Activated CD4-positive, alpha-beta T cell treated with anti-CD3 and anti-CD28 coated beads for 36 hours (primary cell): ENCODE results near the gene ELAPOR1. TPM values are rescaled to one million over a fixed set of nuclear protein-coding genes. Genes with fewer than 3 reads are reported as not detected.

Experiments used
- ATAC-seq: fragments of 200-7000 bp; cut with Tn5 transposase; one replicate; pipeline ENCODE4 v1.10.0; 2021; ENCODE audit warnings: mild to moderate bottlenecking, moderate library complexity
- CTCF ChIA-PET: fragments of 350-600 bp; sonication (Branson Sonifier 250); formaldehyde crosslinking; loops from one replicate; lab custom pipeline; 2021; ENCODE audit warnings: antibody characterized with exemption; lab: Charles Lee
- POLR2A ChIA-PET: fragments of 350-600 bp; sonication (Branson Sonifier 250); formaldehyde crosslinking; loops from one replicate; lab custom pipeline; 2021; ENCODE audit warnings: antibody characterized with exemption, inconsistent platforms; lab: Charles Lee
- DNase-seq: peaks from one replicate; pipeline ENCODE4 v3.0.0-alpha.2; 2020
- H3K27ac Mint-ChIP-seq: one replicate; pipeline ENCODE4 v1.8.0; 2021; ENCODE audit warnings: mixed read lengths
- H3K27me3 Mint-ChIP-seq: one replicate; pipeline ENCODE4 v1.8.0; 2021; ENCODE audit warnings: mixed read lengths
- H3K36me3 Mint-ChIP-seq: one replicate; pipeline ENCODE4 v1.8.0; 2021; ENCODE audit warnings: low read depth, mixed read lengths
- H3K4me1 Mint-ChIP-seq: one replicate; pipeline ENCODE4 v1.8.0; 2021; ENCODE audit warnings: mixed read lengths
- H3K4me3 Mint-ChIP-seq: one replicate; pipeline ENCODE4 v1.8.0; 2021; ENCODE audit warnings: mild to moderate bottlenecking, moderate library complexity, mixed read lengths
- H3K9me3 Mint-ChIP-seq: one replicate; pipeline ENCODE4 v1.8.0; 2021; ENCODE audit warnings: low read depth, mixed read lengths
- intact Hi-C, 2 experiments: fragments of 100-400 bp; cut with DNase I in 1 of 2; cut with micrococcal nuclease in 1 of 2; formaldehyde crosslinking; loops; one replicate each; pipeline versions ENCODE4 v1.14.2 to v1.15.1; 2022 to 2024; cut with DNase I, micrococcal nuclease
- total RNA-seq, 2 experiments: library from RNA; stranded (reverse); gene quantifications; one replicate each; pipeline ENCODE4 v1.2.3, GENCODE V29; 2021

ELAPOR1 gene, protein sequence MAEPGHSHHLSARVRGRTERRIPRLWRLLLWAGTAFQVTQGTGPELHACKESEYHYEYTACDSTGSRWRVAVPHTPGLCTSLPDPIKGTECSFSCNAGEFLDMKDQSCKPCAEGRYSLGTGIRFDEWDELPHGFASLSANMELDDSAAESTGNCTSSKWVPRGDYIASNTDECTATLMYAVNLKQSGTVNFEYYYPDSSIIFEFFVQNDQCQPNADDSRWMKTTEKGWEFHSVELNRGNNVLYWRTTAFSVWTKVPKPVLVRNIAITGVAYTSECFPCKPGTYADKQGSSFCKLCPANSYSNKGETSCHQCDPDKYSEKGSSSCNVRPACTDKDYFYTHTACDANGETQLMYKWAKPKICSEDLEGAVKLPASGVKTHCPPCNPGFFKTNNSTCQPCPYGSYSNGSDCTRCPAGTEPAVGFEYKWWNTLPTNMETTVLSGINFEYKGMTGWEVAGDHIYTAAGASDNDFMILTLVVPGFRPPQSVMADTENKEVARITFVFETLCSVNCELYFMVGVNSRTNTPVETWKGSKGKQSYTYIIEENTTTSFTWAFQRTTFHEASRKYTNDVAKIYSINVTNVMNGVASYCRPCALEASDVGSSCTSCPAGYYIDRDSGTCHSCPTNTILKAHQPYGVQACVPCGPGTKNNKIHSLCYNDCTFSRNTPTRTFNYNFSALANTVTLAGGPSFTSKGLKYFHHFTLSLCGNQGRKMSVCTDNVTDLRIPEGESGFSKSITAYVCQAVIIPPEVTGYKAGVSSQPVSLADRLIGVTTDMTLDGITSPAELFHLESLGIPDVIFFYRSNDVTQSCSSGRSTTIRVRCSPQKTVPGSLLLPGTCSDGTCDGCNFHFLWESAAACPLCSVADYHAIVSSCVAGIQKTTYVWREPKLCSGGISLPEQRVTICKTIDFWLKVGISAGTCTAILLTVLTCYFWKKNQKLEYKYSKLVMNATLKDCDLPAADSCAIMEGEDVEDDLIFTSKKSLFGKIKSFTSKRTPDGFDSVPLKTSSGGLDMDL
- total RNA-seq: 1 to 10 TPM; 7.1 to 8.7 TPM

DNA sequence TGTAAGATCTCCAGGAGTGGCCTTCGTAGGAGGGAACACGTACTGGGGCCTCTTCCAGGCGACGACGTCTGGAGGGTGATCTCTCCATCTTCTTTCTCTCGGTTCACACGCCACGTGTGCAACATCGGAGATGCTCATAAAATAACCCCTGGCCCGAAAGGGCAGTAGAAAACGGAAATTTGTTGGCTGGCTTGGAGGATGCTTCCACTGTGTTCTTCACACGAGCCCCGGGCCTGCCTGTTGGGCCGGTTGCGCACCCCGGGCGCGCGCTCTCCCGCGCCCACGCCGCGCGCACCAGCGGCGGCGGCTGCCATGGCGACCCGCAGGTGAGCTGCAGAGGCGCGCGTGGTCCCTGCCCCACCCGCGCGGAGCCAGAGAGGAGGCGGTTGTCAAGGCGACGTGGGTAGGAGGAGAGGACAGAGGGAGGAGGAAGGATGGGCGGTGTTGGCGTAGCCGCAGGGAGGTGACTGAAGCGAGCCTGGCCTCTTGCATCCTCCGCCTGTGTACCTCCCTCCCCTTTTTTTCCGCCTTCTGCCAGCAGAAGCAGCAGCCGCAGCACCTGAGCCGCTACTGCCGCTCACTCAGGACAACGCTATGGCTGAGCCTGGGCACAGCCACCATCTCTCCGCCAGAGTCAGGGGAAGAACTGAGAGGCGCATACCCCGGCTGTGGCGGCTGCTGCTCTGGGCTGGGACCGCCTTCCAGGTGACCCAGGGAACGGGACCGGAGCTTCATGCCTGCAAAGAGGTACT lies at the start of gene ELAPOR1:
Gene ELAPOR1 (plus strand): TSS at position 526 of the 752 bp plus-strand sequence. CDS start 69 bp downstream, at position 595.
- H3K9me3 Mint-ChIP-seq: no peaks in the 10 kb centered on the region
- H3K4me3 Mint-ChIP-seq: peak within 1 kb of the TSS; percentile 71
- H3K27ac Mint-ChIP-seq: peak within 1 kb of the TSS; percentile 73
- no peaks in the 10 kb centered on the region for H3K36me3 Mint-ChIP-seq
- peak; percentile 79 for ATAC-seq
- intact Hi-C loops: loop anchor here (1.0 to 5.0 kb wide), 10 partner anchors 21 to 421 kb away; partner anchors contain the start of genes CLCC1 (in 1 of the 2), GPSM2 (in 1 of the 2), PRPF38B (in 1 of the 2) and PSMA5 (in 1 of the 2)
- ChIA-PET CTCF (interaction anchor here (0.6 to 7.1 kb wide), 11 partner anchors 12 to 449 kb away, joined by 3 to 73 read pairs (median 5); partner anchors contain the start of gene SARS1), POLR2A (interaction anchor here (1.4 kb wide), 1 partner anchor 14 kb away, joined by 6 read pairs; no protein-coding TSS in a partner anchor)
- no peaks in the 10 kb centered on the region for H3K27me3 Mint-ChIP-seq
- H3K4me1 Mint-ChIP-seq: peaks cover 41% of the 10 kb centered on the region
- peak; percentile 89 for DNase-seq

DNA sequence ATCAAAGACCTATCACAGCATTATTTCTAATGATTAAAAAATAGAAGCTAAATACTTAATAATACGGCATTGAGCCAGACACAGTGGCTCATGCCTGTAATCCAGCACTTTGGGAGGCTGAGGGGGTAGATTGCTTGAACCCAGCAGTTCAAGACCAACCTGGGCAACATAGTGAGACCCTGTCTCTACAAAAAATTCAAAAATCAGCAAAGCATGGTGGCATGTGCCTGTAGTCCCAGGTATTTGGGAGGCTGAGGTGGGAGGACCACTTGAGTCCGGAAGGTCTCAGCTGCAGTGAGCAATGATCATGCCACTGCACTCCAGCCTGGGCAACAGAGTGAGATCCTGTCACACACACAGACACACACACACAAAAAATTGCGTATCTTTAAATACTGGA lies 48.8 kb upstream of the ELAPOR1 start:
- Mint-ChIP-seq H3K36me3 (peaks cover 9% of the 10 kb centered on the region), H3K27ac (no peak overlapping the region), H3K9me3 (no peaks in the 10 kb centered on the region), H3K27me3 (no peaks in the 10 kb centered on the region), H3K4me3 (no peak overlapping the region), H3K4me1 (no peaks in the 10 kb centered on the region)
- ChIA-PET CTCF (no interaction called here), POLR2A (no interaction called here)
- intact Hi-C loops: no loop called here
- no peak for DNase-seq
- ATAC-seq: no peak

DNA sequence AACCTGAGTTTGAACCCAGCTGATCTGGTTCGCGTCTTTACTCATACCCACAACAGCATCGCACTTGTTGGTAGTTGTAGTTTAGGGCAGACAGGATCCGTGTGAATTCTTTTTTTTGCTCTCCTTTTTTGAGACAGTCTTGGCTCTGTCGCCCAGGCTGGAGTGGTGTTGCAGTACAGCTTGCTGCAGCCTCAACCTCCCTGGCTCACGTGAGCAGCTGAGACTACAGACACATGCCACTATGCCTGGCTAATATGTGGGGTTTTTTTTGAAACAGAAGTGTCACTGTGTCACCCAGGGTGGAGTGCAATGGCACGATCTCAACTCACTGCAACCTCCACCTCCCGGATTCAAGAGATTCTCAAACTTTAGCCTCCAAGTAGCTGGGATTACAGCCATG lies 46.0 kb upstream of the ELAPOR1 start:
- Mint-ChIP-seq H3K36me3 (peaks cover 10% of the 10 kb centered on the region), H3K27me3 (no peaks in the 10 kb centered on the region), H3K4me3 (no peak overlapping the region), H3K27ac (no peak overlapping the region), H3K9me3 (no peaks in the 10 kb centered on the region), H3K4me1 (no peaks in the 10 kb centered on the region)
- ATAC-seq: no peak
- intact Hi-C loops: no loop called here
- DNase-seq: no peak
- CTCF ChIA-PET: interaction anchor here (0.5 to 1.1 kb wide), 2 partner anchors 32 to 128 kb away, joined by 3 to 4 read pairs; no protein-coding TSS in a partner anchor
- POLR2A ChIA-PET: interaction anchor here (0.7 kb wide), 1 partner anchor 33 kb away, joined by 4 read pairs; no protein-coding TSS in a partner anchor

DNA sequence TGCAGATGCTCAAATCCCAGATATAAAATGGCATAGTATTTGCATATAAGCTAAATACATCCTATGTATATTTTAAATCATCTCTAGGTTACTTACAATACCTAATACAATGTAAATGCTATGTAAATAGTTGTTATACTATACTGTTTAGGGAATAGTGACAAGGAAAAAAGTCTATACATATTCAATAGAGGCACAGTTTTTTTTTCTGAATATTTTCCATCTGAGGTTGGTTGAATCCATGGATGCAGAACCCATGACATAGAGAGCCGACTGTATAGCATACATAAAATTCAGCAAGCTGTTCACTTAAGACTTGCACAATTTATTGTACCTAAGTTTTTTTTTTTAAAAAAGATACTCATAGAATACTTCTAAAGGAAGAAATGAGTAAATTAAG lies 44.6 kb upstream of the ELAPOR1 start:
- Mint-ChIP-seq H3K4me3 (no peak overlapping the region), H3K27ac (no peak overlapping the region), H3K27me3 (no peaks in the 10 kb centered on the region), H3K4me1 (peaks cover 3% of the 10 kb centered on the region), H3K9me3 (no peaks in the 10 kb centered on the region), H3K36me3 (peaks cover 16% of the 10 kb centered on the region)
- POLR2A ChIA-PET: no interaction called here
- intact Hi-C loops: no loop called here
- CTCF ChIA-PET: interaction anchor here (1.2 kb wide), 1 partner anchor 43 kb away, joined by 3 read pairs; a partner anchor contains a TSS
- DNase-seq: no peak
- no peak for ATAC-seq

DNA sequence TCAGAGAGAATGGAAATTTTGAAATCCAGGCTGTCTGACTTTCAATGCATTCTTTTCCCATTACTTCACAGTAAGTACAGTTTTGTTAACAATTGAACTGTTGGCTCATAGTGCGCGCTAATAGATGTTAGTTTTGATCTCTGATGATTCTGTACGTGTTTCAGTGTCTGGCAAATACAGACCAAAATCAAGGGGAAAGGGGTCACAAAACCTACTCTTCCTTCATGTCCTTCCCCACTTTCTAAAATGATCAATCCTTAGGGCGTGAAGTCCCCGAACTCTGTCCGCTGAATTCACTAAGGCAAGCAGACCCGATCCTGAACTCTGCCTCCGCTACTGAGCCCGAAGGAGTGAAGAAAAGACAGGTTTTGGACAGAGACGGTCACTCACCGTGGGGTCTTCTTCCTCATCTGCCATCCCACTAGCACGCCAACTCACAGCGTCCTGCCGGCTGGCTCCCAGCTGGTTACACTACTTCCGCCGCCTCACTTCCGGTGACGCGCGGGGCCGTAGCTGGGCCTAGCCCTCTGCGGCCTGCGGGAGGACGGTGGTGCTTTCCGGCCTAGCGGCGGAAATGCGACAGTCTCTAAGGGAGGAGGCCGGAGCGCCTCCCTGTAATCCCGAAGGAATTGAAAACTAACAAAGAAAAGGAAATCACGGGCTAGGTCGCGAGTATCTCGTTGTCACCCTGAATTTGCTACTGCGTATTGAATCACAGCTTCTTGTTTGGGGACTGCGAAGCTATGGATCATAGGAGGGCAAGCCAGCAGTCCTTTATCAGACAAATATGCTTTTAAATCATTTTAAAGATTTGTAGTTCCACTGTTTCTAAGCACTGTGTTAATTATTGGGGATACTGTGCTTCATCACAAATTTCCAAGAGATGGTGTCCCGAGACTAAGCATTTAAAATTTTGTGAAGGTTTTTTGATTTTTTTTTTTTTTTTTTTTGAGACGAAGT lies 38.1 kb upstream of the ELAPOR1 start, which contains the start of gene TAF13:
Gene TAF13 (minus strand): TSS at position 473 of the 960 bp plus-strand sequence. CDS start 56 bp downstream, at position 417.
- ChIA-PET CTCF (interaction anchor here (0.7 to 1.5 kb wide), 12 partner anchors 9 to 328 kb away, joined by 3 to 10 read pairs (median 4); partner anchors contain the start of genes ELAPOR1, TMEM167B and WDR47), POLR2A (interaction anchor here (0.9 to 1.2 kb wide), 4 partner anchors 15 to 34 kb away, joined by 3 to 10 read pairs (median 6); partner anchors contain the start of genes TMEM167B and WDR47)
- peaks cover 10% of the 10 kb centered on the region for H3K4me1 Mint-ChIP-seq
- intact Hi-C loops: loop anchor here (1.0 kb wide), 4 partner anchors 14 to 36 kb away; partner anchors contain the start of genes TMEM167B (in 2 of the 2) and WDR47 (in 1 of the 2)
- peak within 1 kb of the TSS; percentile 94 for H3K27ac Mint-ChIP-seq
- H3K9me3 Mint-ChIP-seq: no peaks in the 10 kb centered on the region
- no peaks in the 10 kb centered on the region for H3K27me3 Mint-ChIP-seq
- H3K4me3 Mint-ChIP-seq: peak within 1 kb of the TSS; percentile 95
- DNase-seq: peak; percentile 93
- ATAC-seq: peak; percentile 99
- peaks cover 6% of the 10 kb centered on the region for H3K36me3 Mint-ChIP-seq

DNA sequence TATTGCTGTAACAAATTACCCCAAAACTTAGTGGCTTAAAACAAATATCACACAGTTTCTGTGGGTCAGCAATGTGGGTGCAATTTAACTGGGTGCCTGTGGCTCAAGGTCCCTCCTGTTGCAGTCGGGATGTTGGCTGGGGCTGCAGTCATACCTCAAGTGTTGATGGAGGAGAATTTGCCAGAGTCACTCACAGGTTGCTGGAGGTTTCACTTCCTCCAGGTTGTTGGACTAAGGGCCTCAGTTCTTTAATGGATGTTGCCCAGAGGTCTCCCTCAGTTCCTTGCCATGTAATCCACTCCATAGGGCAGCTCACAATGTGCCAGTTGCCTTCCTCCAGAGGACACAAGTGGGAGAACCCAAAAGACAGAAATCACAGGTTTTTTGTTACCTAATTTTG lies 35.6 kb upstream of the ELAPOR1 start:
- H3K27ac Mint-ChIP-seq: no peak overlapping the region
- intact Hi-C loops: no loop called here
- H3K9me3 Mint-ChIP-seq: no peaks in the 10 kb centered on the region
- H3K27me3 Mint-ChIP-seq: no peaks in the 10 kb centered on the region
- POLR2A ChIA-PET: interaction anchor here (0.7 kb wide), 1 partner anchor 12 kb away, joined by 3 read pairs; the partner anchor contains the start of gene TMEM167B
- CTCF ChIA-PET: interaction anchor here (1.0 kb wide), 1 partner anchor 8 kb away, joined by 4 read pairs; no protein-coding TSS in a partner anchor
- DNase-seq (no peak), ATAC-seq (no peak)
- no peak overlapping the region for H3K4me3 Mint-ChIP-seq
- peaks cover 10% of the 10 kb centered on the region for H3K4me1 Mint-ChIP-seq
- peaks cover 5% of the 10 kb centered on the region for H3K36me3 Mint-ChIP-seq

DNA sequence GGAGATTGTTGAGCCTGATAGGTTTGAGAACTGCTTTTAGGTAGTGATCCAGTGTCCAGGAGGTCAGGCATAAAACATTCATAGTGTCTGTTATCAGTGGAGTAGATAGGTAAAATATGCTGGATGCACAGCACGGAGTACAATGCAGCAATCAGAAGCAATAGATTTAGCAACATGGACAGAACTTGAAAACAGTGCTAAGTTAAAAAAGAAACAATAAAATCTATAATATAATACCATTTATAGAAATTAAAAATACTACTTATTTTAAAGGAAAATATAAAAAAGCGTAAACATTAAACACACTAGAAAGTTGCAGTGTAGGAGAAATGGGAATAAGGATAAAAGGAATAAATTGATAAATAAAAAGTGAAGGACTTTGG lies 34.7 kb upstream of the ELAPOR1 start:
- ATAC-seq (no peak), DNase-seq (no peak)
- Mint-ChIP-seq H3K36me3 (peaks cover 1% of the 10 kb centered on the region), H3K4me3 (no peak overlapping the region), H3K4me1 (peaks cover 8% of the 10 kb centered on the region), H3K27ac (no peak overlapping the region), H3K9me3 (no peaks in the 10 kb centered on the region), H3K27me3 (no peaks in the 10 kb centered on the region)
- ChIA-PET CTCF (no interaction called here), POLR2A (no interaction called here)
- intact Hi-C loops: no loop called here

DNA sequence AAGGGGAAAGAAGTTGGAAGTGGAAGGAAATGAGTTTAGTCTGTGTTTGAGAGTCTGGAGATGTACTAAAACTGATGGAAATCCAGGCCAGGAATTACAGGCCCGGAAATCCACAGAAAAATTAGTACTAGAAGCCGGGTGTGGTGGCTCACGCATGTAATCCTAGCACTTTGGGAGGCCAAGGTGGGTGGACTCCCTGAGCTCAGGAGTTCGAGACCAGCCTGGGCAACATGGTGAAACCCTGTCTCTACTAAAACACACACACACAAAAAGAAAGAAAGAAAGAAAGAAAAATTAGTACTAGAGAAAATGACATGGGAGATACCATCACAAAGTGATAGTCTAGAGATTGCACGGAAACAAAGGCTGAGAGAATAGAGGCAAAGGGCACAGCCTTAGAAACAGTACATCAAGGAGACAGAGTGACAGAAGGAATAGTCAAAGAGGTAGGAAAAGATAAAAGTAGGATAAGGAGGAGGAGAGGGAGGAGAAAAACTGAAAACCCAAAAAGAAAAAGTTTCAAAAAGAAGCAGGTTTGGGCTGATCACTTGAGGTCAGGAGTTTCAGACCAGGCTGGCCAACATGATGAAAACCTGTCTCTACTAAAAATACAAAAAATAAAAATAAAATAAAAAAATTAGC lies 33.4 kb upstream of the ELAPOR1 start:
- Mint-ChIP-seq H3K4me1 (no peaks in the 10 kb centered on the region), H3K27ac (no peak overlapping the region), H3K27me3 (no peaks in the 10 kb centered on the region), H3K4me3 (no peak overlapping the region), H3K36me3 (no peaks in the 10 kb centered on the region), H3K9me3 (no peaks in the 10 kb centered on the region)
- ChIA-PET POLR2A (no interaction called here), CTCF (interaction anchor here (0.6 kb wide), 1 partner anchor 87 kb away, joined by 5 read pairs; no protein-coding TSS in a partner anchor)
- intact Hi-C loops: no loop called here
- DNase-seq (no peak), ATAC-seq (no peak)

DNA sequence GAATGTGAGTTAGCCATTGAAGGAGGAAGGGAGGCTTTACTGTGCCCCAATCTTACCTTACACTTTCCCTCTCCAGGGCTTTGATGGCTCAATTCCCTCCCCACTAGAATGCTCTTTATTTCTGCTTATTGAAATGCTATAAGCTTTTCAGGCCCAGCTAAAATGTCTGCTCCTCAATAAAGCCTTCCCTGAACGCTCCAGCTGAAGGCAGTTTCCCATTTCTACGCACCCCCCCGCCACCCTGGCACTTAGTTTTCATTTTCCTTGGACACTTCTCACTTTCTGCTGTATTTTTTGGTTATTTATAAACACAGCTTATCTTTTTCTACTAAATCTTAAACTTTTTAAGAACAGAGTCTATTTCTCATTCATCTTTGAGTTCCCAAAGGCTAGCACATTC lies 30.4 kb upstream of the ELAPOR1 start:
- no peaks in the 10 kb centered on the region for H3K27me3 Mint-ChIP-seq
- H3K27ac Mint-ChIP-seq: no peak overlapping the region
- intact Hi-C loops: no loop called here
- H3K4me3 Mint-ChIP-seq: no peak overlapping the region
- no peak for ATAC-seq
- no peaks in the 10 kb centered on the region for H3K36me3 Mint-ChIP-seq
- H3K4me1 Mint-ChIP-seq: no peaks in the 10 kb centered on the region
- CTCF ChIA-PET: interaction anchor here (1.2 kb wide), 2 partner anchors 27 to 29 kb away, joined by 3 to 5 read pairs; a partner anchor contains a TSS
- POLR2A ChIA-PET: no interaction called here
- no peaks in the 10 kb centered on the region for H3K9me3 Mint-ChIP-seq
- DNase-seq: no peak
